Activated naive CD8-positive, alpha-beta T cell treated with anti-CD3 and anti-CD28 coated beads, Interleukin-2, amount 50 U/mL, for 24 hours (primary cell): ENCODE results near the gene DTD1.
"Not testable (repeated sequence)": the region's sequence is repeated elsewhere in the genome, so short reads cannot be mapped to it uniquely, and the experiment has no call there.

ENCODE experiments used
- ATAC-seq: fragments of 150-1000 bp; cut with Tn5 transposase; one replicate; pipeline ENCODE4 v1.10.0; 2021
- DNase-seq: peaks from one replicate; pipeline ENCODE4 v3.0.0; 2021
- H3K27ac Mint-ChIP-seq: one replicate; pipeline ENCODE4 v1.8.0; 2021; ENCODE audit warnings: mild to moderate bottlenecking, mixed read lengths
- H3K27me3 Mint-ChIP-seq: one replicate; pipeline ENCODE4 v1.8.0; 2021; ENCODE audit warnings: mixed read lengths
- H3K36me3 Mint-ChIP-seq: one replicate; pipeline ENCODE4 v1.8.0; 2021; ENCODE audit warnings: low read depth, mixed read lengths
- H3K4me1 Mint-ChIP-seq: one replicate; pipeline ENCODE4 v1.8.0; 2021; ENCODE audit warnings: mixed read lengths
- H3K4me3 Mint-ChIP-seq: one replicate; pipeline ENCODE4 v1.8.0; 2021; ENCODE audit warnings: mild to moderate bottlenecking, moderate library complexity, mixed read lengths
- H3K9me3 Mint-ChIP-seq: one replicate; pipeline ENCODE4 v1.8.0; 2021; ENCODE audit warnings: mixed read lengths

DTD1 gene

GRCh38 chr20:18740726-18741125, 152.9 kb downstream of the DTD1 start:
- H3K36me3 Mint-ChIP-seq = peaks cover 2% of the 10 kb centered on the region
- H3K27me3 Mint-ChIP-seq = no peaks in the 10 kb centered on the region

GRCh38 chr20:18742841-18743240, 155.0 kb downstream of the DTD1 start:
- H3K9me3 Mint-ChIP-seq = no peaks in the 10 kb centered on the region
- peaks cover 8% of the 10 kb centered on the region for H3K36me3 Mint-ChIP-seq
- H3K4me1 Mint-ChIP-seq = no peaks in the 10 kb centered on the region
- no peak for ATAC-seq
- no peak for DNase-seq
- H3K4me3 Mint-ChIP-seq = no peak overlapping the region
- no peaks in the 10 kb centered on the region for H3K27me3 Mint-ChIP-seq
- no peak overlapping the region for H3K27ac Mint-ChIP-seq

More at GRCh38 chr20:18740726-18741125, 152.9 kb downstream of the DTD1 start:
- ATAC-seq = no peak
- Mint-ChIP-seq H3K27ac (no peak overlapping the region), H3K9me3 (no peaks in the 10 kb centered on the region), H3K4me3 (no peak overlapping the region), H3K4me1 (no peaks in the 10 kb centered on the region)
- no peak for DNase-seq

- Mint-ChIP-seq H3K27ac (no peak overlapping the region), H3K27me3 (no peaks in the 10 kb centered on the region), H3K4me3 (no peak overlapping the region), H3K36me3 (peaks cover 10% of the 10 kb centered on the region), H3K4me1 (no peaks in the 10 kb centered on the region), H3K9me3 (no peaks in the 10 kb centered on the region)
- ATAC-seq (no peak), DNase-seq (no peak)
Observed at GRCh38 chr20:18743665-18744440, 156.0 kb downstream of the DTD1 start.

GRCh38 chr20:18747090-18747489, 159.2 kb downstream of the DTD1 start:
- Mint-ChIP-seq H3K27me3 (no peaks in the 10 kb centered on the region), H3K4me1 (peaks cover 2% of the 10 kb centered on the region), H3K4me3 (no peak overlapping the region), H3K9me3 (no peaks in the 10 kb centered on the region), H3K27ac (no peak overlapping the region), H3K36me3 (peaks cover 13% of the 10 kb centered on the region)
- DNase-seq = no peak
- no peak for ATAC-seq

GRCh38 chr20:18748987-18749386, 161.1 kb downstream of the DTD1 start:
- no peaks in the 10 kb centered on the region for H3K9me3 Mint-ChIP-seq
- ATAC-seq = no peak
- peaks cover 7% of the 10 kb centered on the region for H3K4me1 Mint-ChIP-seq
- H3K4me3 Mint-ChIP-seq = no peak overlapping the region
- peaks cover 16% of the 10 kb centered on the region for H3K36me3 Mint-ChIP-seq
- DNase-seq = no peak
- no peak overlapping the region for H3K27ac Mint-ChIP-seq
- H3K27me3 Mint-ChIP-seq = no peaks in the 10 kb centered on the region

- Mint-ChIP-seq H3K27me3 (no peaks in the 10 kb centered on the region), H3K27ac (no peak overlapping the region)
- ATAC-seq = no peak
Observed at GRCh38 chr20:18749528-18749927, 161.7 kb downstream of the DTD1 start.

GRCh38 chr20:18750735-18751134, 162.9 kb downstream of the DTD1 start:
- Mint-ChIP-seq H3K36me3 (peaks cover 14% of the 10 kb centered on the region), H3K9me3 (no peaks in the 10 kb centered on the region), H3K4me1 (peaks cover 8% of the 10 kb centered on the region), H3K27me3 (no peaks in the 10 kb centered on the region), H3K4me3 (no peak overlapping the region), H3K27ac (no peak overlapping the region)
- no peak for ATAC-seq
- DNase-seq = no peak

More at GRCh38 chr20:18749528-18749927, 161.7 kb downstream of the DTD1 start:
- H3K4me1 Mint-ChIP-seq = peaks cover 8% of the 10 kb centered on the region
- H3K9me3 Mint-ChIP-seq = no peaks in the 10 kb centered on the region
- H3K36me3 Mint-ChIP-seq = peaks cover 14% of the 10 kb centered on the region
- DNase-seq = no peak
- H3K4me3 Mint-ChIP-seq = no peak overlapping the region

- H3K9me3 Mint-ChIP-seq = no peaks in the 10 kb centered on the region
- H3K27me3 Mint-ChIP-seq = no peaks in the 10 kb centered on the region
- no peak overlapping the region for H3K4me3 Mint-ChIP-seq
- DNase-seq (no peak), ATAC-seq (no peak)
- H3K36me3 Mint-ChIP-seq = peaks cover 5% of the 10 kb centered on the region
- H3K27ac Mint-ChIP-seq = no peak overlapping the region
- peaks cover 8% of the 10 kb centered on the region for H3K4me1 Mint-ChIP-seq
Observed at GRCh38 chr20:18754030-18754652, 166.3 kb downstream of the DTD1 start.

- Mint-ChIP-seq H3K27me3 (no peaks in the 10 kb centered on the region), H3K27ac (no peak overlapping the region), H3K4me1 (peaks cover 8% of the 10 kb centered on the region), H3K36me3 (peaks cover 5% of the 10 kb centered on the region), H3K9me3 (no peaks in the 10 kb centered on the region), H3K4me3 (no peak overlapping the region)
- no peak for DNase-seq
- ATAC-seq = no peak
Observed at GRCh38 chr20:18754653-18755045, 166.8 kb downstream of the DTD1 start.

- H3K9me3 Mint-ChIP-seq = not testable (repeated sequence)
- H3K36me3 Mint-ChIP-seq = peaks cover 13% of the 10 kb centered on the region
Observed at GRCh38 chr20:18760852-18761251, 173.0 kb downstream of the DTD1 start.

GRCh38 chr20:18767676-18768075, 179.8 kb downstream of the DTD1 start:
- peaks cover 5% of the 10 kb centered on the region for H3K27me3 Mint-ChIP-seq
- no peak for ATAC-seq
- H3K27ac Mint-ChIP-seq = no peak overlapping the region
- peaks cover 10% of the 10 kb centered on the region for H3K36me3 Mint-ChIP-seq
- H3K4me3 Mint-ChIP-seq = no peak overlapping the region
- no peaks in the 10 kb centered on the region for H3K9me3 Mint-ChIP-seq
- no peaks in the 10 kb centered on the region for H3K4me1 Mint-ChIP-seq
- DNase-seq = no peak

More at GRCh38 chr20:18760852-18761251, 173.0 kb downstream of the DTD1 start:
- not testable (repeated sequence) for DNase-seq, H3K4me3 Mint-ChIP-seq, H3K4me1 Mint-ChIP-seq, H3K27me3 Mint-ChIP-seq, H3K27ac Mint-ChIP-seq, ATAC-seq

GRCh38 chr20:18773566-18773965, 185.7 kb downstream of the DTD1 start:
- H3K4me1 Mint-ChIP-seq = no peaks in the 10 kb centered on the region
- peaks cover 5% of the 10 kb centered on the region for H3K27me3 Mint-ChIP-seq
- no peak overlapping the region for H3K27ac Mint-ChIP-seq
- ATAC-seq = no peak
- H3K4me3 Mint-ChIP-seq = no peak overlapping the region
- no peaks in the 10 kb centered on the region for H3K9me3 Mint-ChIP-seq
- no peak for DNase-seq
- no peaks in the 10 kb centered on the region for H3K36me3 Mint-ChIP-seq

GRCh38 chr20:18774207-18774606, 186.4 kb downstream of the DTD1 start:
- Mint-ChIP-seq H3K4me1 (no peaks in the 10 kb centered on the region), H3K27me3 (peaks cover 5% of the 10 kb centered on the region), H3K9me3 (no peaks in the 10 kb centered on the region), H3K27ac (no peak overlapping the region), H3K36me3 (no peaks in the 10 kb centered on the region), H3K4me3 (no peak overlapping the region)
- ATAC-seq = no peak
- no peak for DNase-seq

GRCh38 chr20:18775633-18776032, 187.8 kb downstream of the DTD1 start:
- H3K4me1 Mint-ChIP-seq = no peaks in the 10 kb centered on the region
- H3K27ac Mint-ChIP-seq = no peak overlapping the region
- no peaks in the 10 kb centered on the region for H3K9me3 Mint-ChIP-seq
- peaks cover 5% of the 10 kb centered on the region for H3K27me3 Mint-ChIP-seq
- H3K4me3 Mint-ChIP-seq = no peak overlapping the region
- H3K36me3 Mint-ChIP-seq = no peaks in the 10 kb centered on the region
- ATAC-seq = no peak
- no peak for DNase-seq

- DNase-seq (no peak), ATAC-seq (no peak)
- Mint-ChIP-seq H3K27me3 (no peaks in the 10 kb centered on the region), H3K36me3 (no peaks in the 10 kb centered on the region), H3K4me3 (no peak overlapping the region), H3K27ac (no peak overlapping the region), H3K4me1 (no peaks in the 10 kb centered on the region), H3K9me3 (no peaks in the 10 kb centered on the region)
Observed at GRCh38 chr20:18778690-18779392, 191.0 kb downstream of the DTD1 start.
